Measurements from ENCODE around the gene VPS33B.

The VPS33B gene

DNA sequence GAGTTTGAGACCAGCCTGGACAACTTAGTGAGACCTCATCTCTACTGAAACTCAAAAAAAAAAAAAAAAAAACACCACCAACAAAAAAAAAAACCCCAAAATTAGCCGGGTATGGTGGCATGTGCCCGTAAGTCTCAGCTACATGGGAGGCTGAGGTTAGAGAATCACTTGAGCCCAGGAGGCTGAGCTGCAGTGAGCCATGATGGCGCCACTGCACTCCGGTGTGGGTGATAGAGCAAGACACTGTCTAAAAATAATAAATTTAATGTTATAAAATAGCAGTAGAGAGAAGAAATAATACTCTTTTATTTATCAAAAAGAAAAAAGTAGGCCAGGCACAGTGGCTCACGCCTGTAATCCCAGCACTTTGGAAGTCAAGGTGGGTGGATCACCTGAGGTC is 50.3 kb downstream of the VPS33B start:
- DNase-seq, result no peak

DNA sequence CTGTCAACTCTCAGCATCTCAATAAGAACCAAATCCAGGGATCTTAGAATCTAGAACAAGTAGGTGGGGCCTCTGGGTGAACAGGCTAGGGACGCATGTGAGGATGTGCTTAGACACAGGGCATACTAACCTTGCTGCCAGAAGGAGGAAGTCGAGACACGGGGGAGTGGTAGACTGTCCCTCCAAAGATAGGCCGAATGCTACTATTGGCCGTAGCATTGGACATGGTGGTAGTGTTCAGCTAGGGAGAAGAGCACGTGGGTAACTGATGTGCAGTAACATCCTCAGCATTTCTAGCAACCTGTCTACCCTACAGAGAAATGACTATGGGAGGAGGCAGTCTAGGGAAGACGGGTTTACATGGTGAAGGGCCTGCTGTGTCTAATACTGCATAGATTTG is 52.1 kb downstream of the VPS33B start:
- DNase-seq, result no peak

DNA sequence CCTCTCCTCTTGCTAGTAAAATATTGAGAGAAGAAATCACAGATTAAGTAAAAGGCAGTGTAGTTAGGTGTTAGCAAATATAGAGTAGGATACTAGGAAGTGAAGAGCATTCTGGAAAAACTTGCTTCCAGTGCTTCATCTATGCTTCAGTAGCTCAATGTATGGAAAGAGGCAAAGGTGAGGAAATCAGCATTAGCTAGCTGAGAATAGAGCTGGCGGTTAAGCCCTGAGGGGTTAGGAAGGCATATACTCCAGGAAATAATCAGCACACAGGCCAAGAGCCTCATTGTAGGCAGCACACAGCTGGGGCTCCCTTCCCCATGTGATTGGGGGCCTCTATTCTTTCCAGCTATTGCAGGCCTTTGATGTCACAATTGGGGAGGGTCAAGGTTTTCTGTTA is 54.0 kb downstream of the VPS33B start:
- DNase-seq, result no peak

DNA sequence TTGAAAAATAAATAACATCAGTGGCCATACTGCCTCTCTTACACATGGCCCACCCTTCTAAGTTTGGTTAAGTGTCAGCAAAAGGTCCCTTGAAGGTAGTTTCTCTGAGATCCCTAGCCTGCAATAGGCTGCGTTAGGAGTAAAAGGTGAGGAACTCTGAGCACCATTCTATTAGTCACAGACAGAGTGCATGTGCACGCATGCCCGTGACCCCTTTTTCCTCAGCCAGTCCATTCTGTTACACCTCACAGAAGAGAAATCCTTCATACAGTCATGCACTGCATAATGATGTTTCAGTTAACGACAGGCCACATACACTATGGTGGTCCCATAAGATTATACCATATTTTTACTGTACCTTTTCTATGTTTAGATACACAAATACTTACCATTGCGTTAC is 55.2 kb downstream of the VPS33B start:
- DNase-seq, result no peak

DNA sequence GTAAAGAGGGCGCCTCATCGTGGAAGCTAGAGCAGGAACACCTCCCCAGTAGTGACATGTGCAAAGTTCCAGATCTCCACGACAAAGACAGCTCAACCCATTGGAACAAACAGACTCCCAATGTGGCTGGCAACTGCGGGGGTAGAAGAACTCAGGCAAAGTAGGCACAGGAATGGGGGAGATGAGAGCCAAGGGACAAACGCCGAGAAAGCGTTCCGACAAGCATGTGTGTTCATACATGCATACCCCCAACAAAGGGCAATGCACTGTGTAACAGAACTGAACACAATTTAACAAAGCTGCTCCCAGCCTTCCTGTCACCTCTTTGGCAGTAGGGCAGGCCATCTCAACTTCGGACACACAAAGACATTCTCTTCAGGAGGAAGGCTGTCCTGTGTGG is 56.1 kb downstream of the VPS33B start:
- DNase-seq, result no peak

DNA sequence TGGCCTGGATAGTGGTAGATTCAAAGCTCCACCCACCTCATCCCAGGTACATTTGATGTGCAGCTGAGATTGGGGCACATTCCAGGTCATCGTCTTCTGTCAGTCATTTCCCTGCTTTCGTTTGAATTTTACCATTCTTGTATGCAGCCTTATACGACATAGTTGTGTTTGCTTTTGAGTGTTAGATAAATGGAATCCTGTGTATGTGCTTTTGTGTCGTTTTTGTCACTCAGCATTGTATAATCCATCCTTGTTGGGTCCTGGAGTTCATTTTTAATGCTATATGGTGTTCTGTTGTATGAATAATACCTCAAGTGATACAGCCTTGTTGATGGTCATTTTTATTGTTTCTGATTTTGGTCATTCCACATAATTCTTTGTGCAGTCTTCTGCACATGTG is 60.4 kb downstream of the VPS33B start:
- no peak for DNase-seq

DNA sequence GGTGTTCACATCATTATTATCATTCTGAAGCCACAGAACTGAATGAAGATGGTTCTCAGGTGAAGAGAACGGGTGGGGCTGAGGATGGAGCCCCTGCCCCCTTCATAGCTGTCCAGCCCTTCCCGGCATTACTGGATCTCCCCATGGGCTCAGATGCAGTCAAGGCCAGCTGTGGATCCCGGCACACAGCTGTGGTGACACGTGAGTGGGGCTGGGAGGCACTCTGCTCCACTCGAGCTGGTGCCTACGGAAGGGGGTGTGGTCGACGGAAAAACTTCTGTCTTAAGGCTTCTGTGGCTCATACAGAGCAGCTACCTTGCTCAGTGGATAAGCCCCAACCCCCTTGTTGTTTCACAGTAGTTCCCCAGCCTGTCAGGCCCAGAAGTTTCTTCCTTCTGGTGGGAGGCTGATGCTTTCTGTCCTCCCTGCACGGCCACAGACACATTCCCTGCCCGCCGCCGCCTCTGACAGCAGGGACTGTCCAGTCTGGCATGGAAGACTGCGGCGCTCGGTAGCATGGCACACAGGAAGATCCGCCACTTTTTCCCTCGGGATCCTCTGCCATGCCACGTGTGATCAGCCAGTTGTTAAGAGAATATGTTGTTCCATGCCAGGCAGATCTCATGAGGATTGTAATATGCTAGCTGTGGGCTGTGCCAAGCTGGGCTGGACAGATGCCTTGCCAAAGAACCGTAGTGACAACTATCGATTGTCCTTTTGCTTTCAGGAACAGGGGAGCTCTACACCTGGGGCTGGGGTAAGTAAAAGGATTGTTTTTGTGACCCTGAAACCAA is 61.9 kb downstream of the VPS33B start:
- DNase-seq, result no peak

DNA sequence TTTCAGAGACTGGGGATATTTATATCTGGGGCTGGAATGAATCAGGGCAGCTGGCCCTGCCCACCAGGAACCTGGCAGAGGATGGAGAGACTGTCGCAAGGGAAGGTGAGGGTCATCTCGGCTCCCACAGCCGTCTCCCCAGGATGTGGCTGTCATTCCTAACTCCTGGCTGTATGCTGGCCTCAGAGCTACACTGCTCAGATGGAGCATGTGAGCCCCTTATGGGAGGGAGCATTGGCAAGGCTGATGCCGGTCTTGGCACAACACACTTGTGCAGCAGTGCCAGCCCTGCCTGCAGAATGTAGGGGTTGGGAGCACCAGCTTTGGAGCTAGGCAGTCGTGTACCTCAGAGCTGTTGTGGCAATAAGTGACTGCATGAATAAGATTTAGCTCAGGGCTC is 62.5 kb downstream of the VPS33B start:
- DNase-seq, result no peak

DNA sequence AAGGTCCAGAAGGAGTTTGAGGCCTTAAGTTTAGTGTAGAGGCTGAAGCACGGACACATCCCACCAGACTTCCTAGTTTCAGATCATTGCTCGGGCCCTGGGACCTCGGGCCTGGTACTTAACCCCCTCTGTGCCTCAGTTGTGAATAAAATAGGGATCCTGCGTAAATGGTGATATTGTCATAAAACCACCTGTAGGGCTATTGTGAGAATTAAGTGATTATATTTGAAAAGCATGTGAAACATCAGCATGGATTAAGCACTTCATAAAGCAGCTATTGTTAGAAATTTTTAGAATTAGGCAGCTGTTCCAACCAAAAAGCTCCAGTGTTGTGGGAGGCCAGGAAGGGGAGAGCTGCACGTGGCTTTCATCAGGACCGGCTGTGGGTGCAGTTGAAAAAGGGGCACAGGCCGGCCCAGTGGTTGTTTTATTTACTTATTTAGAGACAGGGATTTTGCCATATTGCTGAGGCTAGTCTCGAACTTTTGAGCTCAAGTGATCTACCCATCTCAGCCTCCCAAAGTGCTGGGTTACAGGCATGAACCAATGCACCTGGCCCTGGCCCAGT is 63.3 kb downstream of the VPS33B start:
- DNase-seq, result no peak

DNA sequence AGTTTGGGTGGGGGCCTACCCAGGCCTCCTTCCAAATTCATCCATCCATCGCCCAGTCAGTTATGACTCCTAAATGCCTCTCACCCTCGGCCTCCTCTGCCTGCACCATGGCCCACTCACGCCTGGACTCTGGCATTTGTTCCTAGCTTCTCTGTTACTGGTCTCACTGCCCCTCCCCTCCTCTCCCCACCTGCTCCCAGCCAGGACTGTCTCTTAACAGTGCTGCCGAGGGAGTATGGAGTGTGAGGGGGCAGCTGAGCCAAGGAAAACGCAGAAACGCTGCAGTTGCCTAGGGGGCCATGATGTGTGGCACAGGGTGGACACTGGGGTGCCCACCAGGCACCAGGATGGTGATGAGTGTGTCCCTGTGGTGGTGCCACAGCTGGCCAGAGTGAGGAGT is 64.6 kb downstream of the VPS33B start:
- no peak for DNase-seq

DNA sequence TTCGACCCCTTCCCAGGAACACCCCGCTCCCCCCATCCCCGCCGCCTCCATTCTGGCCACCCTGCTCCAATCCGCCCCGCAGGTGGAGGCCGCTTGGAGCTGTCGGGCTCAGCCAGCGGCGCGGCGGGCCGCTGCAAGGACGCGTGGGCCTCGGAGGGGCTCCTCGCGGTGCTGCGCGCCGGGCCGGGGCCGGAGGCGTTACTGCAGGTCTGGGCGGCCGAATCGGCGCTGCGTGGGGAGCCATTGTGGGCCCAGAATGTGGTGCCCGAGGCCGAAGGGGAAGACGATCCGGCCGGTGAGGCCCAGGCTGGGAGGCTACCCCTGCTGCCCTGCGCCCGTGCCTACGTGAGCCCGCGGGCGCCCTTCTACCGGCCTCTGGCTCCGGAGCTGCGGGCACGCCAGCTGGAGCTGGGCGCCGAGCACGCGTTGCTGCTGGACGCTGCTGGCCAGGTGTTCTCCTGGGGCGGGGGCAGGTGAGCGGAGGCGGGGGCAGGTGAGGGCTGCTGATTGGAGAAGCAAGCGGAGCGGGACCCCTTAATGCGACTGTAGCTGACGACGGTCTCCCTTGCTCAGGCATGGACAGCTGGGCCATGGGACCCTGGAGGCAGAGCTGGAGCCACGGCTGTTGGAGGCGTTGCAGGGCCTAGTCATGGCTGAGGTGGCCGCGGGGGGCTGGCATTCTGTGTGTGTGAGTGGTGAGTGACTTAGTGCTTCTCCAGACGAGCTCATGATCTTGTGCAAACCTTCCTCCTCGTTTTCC is 65.2 kb downstream of the VPS33B start:
- DNase-seq, result no peak

DNA sequence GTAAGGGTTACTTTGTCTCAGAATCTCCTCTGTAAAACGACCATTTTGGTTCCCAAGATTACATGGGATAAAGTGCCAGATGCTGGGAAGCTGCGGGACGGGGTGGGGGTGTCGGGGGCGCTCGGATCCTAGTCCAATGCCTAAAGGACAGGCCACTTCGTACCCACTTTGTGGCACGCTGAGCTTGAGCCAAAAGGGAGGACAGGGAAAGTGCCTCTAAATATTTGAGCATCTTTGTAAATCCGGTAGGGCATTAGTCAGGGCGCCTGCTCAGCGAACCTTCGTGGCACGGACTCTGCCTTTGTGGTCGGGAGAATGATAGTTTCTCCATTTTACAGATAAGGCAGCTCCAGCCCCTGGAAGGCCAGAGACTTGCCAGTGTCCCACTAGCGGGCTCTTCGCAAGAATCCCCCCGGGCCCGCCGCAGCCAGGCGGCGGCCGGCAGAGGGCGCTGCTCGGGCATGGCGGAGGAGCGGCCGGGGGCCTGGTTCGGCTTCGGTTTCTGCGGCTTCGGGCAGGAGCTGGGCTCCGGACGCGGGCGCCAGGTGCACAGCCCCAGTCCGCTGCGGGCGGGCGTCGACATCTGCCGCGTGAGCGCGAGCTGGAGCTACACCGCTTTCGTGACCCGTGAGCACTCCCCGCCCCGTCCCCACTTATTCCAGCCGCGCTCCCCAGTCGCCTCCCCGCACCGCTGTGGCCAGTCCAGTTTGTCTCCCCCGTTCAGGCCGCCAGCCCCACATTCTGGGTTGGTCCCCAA is 65.9 kb downstream of the VPS33B start:
- peak; percentile 76 for DNase-seq

DNA sequence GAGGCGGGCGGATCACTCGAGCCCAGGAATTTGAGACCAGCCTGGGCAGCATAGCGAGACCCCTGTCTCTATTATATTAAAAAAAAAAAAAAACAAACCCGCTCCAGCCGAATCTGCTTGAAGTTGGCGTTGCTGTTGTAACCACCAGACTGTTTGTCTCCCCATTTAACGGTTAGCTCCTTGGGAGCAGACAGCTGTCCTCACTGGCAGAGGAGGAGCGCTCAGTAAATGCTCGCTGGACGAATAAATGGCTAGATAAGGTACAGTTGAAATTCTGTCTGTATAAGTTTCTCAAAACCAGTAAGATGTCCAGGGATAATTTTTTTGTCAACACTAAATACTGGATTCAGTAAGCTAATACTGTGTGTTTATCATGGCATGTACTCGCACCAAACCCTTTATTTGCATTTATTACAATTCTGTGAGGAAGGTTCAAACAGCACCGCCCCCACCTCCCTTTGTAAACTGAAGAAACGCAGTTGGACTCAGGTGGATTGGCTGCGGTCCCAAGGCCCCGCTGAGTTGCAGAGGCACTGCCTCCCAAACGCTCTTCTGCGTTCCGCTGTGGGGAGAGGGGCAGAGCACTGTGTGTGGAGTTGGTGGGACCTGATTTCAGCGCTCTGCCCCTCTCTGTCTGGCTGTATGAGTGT is 66.6 kb downstream of the VPS33B start:
- no peak for DNase-seq

DNA sequence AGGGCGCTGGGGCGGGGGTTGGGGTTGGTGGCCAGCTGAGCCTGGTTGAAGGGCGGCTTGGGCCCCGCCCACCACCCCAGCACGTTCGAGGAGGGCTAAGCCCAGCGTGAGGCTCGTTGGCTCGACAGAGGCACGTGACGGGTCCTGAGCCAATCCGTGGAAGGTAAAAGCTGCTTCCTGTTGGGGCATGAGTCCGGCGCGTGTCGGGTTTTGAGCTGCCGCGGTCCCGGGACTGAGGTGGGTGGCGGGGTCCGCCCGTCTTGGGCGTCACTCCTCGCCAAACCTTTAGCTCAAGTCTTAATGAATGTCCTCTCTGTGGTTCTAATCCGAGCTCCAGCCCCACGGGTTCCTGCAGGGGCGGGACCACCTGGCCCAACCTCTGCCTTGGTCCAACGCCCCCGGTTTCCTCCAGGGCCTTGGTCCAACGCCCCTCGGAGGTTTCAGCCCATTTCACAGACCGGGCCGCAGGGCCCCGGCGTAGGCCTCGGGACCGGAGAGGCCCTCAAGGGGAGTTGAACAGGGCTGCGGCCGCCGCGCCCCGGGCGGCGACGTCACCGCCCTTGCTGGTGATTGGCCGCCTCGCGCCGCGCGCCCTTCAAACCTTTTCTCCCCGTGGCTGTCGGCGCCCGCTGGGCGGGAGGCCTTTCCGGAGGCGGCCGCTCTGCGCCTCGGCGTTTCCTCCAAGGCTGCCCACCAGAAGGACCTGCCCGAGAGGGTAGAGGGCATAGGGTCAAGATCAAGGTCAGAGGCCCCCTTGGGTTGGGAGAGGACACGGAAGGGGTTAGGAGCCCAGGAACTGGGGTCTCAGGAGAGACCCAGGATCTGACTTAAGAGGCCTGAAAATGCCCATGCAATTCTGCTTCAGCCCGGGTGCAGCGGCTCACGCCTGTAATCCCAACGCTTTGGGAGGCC is 67.4 kb downstream of the VPS33B start, which contains the start of gene RCCD1:
RCCD1 (plus strand) TSS at position 173 of the 912 bp plus-strand sequence. CDS start 1,851 bp downstream, outside the sequence.
- peak; percentile 87 for DNase-seq

DNA sequence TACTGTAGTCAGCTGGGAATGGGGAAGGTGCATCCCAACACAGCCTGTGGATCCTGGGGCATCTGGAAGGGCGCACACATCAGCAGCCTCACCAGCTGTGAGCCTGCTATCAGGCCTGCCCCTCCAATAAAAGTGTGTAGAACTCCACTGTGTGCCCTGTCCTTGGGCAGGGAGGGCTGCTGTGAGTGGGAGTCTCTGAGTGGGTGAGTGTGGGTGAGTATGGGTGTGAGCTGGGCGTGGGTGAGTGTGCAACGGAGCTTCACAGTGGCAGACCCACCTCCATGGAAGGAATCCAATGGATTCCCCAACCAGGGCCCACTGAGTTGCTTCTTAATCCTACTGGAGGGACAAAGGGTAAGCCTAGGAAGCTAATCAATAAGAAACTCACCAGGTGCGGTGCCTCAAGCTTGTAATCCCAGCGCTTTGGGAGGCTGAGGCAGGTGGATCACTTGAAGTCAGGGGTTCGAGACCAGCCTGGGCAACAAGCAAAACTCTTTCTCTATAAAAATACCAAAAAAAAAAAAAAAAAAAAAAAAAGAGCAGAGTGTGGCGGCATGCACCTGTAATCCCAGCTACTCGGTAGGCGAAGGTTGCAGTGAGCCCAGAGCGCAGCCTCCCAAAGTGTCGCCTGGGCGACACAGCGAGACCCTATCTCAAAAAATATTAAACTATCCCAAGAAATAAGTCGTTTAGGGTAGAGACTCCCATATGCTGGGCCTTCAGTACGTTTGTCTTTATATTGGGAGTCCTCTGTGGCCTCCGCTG is 68.3 kb downstream of the VPS33B start:
- DNase-seq, result no peak

DNA sequence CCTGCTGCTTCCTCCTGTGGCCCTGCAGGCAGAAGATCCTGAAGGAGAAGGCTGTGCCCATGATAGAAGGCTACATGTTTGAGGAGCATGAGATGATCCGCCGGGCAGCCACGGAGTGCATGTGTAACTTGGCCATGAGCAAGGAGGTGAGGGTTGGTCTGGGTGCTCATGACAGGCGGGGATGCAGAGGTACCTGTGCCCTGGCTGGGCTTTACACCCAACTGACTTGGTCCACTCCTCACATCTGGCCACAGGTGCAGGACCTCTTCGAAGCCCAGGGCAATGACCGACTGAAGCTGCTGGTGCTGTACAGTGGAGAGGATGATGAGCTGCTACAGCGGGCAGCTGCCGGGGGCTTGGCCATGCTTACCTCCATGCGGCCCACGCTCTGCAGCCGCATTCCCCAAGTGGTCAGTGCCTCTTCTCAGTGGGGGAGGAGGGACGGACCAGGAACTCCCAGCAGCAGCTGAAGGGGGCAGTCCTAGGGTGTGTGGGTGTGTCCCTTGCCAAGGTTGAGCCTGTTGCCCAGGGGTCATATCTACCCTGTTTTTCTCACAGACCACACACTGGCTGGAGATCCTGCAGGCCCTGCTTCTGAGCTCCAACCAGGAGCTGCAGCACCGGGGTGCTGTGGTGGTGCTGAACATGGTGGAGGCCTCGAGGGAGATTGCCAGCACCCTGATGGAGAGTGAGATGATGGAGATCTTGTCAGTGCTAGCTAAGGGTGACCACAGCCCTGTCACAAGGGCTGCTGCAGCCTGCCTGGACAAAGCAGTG is 69.3 kb downstream of the VPS33B start:
- no peak for DNase-seq

DNA sequence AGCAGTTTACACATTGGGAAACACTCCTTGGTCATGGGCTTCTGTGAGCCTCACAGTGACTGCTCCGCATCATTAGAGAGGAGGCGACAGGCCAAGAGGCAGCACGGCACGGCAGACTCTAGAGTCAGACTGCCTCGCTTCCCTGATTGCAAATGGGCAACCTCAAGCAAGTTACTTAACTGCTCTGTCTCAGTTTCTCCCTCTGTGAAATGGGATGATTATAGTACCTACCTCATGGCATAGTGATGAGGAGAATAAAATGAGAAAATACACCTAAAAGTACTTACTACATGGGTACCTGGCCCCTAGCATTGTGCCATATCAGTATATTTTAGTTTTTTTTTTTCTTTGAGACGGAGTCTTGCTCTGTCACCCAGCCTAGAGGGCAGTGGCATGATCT is 71.7 kb downstream of the VPS33B start:
- no peak for DNase-seq

DNA sequence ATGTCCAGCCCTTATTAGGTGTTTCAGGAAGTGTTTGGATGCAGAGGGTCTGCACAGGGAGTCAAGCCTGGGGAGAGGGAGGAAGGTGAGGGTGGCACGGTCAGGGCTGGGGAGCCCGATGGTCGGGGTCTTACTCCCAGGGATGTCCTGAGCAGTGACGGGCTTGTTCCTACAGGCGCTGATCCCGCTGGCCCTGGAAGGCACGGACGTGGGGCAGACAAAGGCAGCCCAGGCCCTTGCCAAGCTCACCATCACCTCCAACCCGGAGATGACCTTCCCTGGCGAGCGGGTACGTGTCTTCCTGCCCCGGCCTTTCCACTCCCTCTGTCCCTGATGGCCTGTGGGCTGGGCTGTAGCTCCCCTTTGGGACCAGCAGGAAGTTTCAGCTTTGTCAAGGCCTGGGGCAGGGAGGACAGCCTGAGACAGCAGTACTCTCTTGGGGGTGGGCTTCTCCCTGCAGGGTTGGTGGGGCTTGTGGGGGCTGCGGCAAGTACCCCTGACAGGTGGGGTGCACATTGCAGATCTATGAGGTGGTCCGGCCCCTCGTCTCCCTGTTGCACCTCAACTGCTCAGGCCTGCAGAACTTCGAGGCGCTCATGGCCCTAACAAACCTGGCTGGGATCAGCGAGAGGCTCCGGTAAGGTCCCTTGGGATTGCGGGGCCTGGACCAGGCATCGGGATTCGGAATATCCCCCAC is 72.3 kb downstream of the VPS33B start:
- DNase-seq, result no peak
